Measurements from ENCODE around the gene SLC17A4. TPM values are rescaled to one million over a fixed set of nuclear protein-coding genes. Genes with fewer than 3 reads are reported as not detected.

Gene SLC17A4
- total RNA-seq, 2 donors from 2014 or later = not detected

DNA sequence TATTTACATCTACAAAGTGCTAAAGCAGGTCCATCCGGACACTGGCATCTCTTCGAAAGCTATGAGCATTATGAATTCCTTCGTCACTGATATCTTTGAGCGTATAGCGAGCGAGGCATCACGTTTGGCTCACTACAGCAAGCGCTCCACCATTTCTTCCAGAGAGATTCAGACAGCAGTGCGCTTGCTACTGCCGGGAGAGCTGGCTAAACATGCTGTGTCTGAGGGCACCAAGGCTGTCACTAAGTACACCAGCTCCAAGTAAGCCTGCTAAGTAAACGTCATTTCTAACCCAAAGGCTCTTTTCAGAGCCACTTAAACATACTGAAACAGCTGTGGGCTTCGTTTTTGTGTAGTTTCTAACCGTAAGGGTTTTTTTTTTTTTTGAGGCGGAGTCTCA lies 27.5 kb upstream of the SLC17A4 start:
- Mint-ChIP-seq H3K9me3 (no peaks in the 10 kb centered on the region), H3K4me3 (no peak overlapping the region), H3K4me1 (peaks cover 7% of the 10 kb centered on the region), H3K27ac (no peak overlapping the region), H3K36me3 (ENCODE audit: low read depth) (no peaks in the 10 kb centered on the region), H3K27me3 (ENCODE audit: insufficient read depth) (peaks cover 42% of the 10 kb centered on the region)
- no peak overlapping the region for H3K9ac ChIP-seq (ENCODE audit: extremely low read depth, low read length, poor library complexity, severe bottlenecking)
- peaks cover 8% of the 10 kb centered on the region for H3K27me3 ChIP-seq (ENCODE audit: control insufficient read depth, insufficient read depth, low read length, poor library complexity, severe bottlenecking)
- H3K27ac ChIP-seq (ENCODE audit: low read depth, low read length) = no peak overlapping the region
- H3K36me3 ChIP-seq (ENCODE audit: control insufficient read depth, insufficient read depth, low read length) = no peaks in the 10 kb centered on the region
- TF ChIP-seq CTCF (conservative IDR thresholded peaks at IDR 0.05) = no peak
- no peaks in the 10 kb centered on the region for H3K9me3 ChIP-seq (ENCODE audit: control insufficient read depth, low read length)
- 93 to 94% methylated on average over 14 of the region's 14 CpGs for WGBS, 2 experiments (ENCODE audit: insufficient coverage in 1 of 2, insufficient read length in 1 of 2)
- H3K4me3 ChIP-seq (ENCODE audit: low read length) = no peak overlapping the region
- no peak for DNase-seq
- H3K4me1 ChIP-seq (ENCODE audit: control insufficient read depth, insufficient read depth, low read length) = peaks cover 3% of the 10 kb centered on the region

DNA sequence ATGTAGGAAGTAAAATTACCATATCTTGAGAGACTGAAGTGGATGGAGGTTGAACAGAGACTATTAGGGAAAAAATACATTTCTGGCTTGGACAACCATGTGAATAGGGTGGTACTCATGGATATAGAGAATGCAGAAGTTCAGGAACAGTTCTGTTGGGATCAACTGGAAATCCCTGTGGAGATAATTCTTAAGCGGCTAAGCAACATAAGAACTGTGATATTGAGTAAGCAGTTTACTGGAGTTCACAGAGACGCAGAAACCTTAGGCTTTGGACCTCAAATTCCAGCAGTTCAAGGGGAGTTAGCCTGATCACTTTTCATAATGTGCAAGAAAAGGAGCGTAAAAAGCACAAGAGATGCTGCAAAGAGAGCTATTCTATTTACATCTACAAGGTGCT lies 23.6 kb upstream of the SLC17A4 start:
- peaks cover 7% of the 10 kb centered on the region for H3K4me1 Mint-ChIP-seq
- 92 to 94% methylated on average over 2 to 3 of the region's 3 CpGs for WGBS, 2 experiments (ENCODE audit: insufficient coverage in 1 of 2, insufficient read length in 1 of 2)
- DNase-seq = no peak
- TF ChIP-seq CTCF (conservative IDR thresholded peaks at IDR 0.05) = no peak
- Histone ChIP-seq H3K9ac (ENCODE audit: extremely low read depth, low read length, poor library complexity, severe bottlenecking) (no peak overlapping the region), H3K27ac (ENCODE audit: low read depth, low read length) (no peak overlapping the region), H3K9me3 (ENCODE audit: control insufficient read depth, low read length) (no peaks in the 10 kb centered on the region), H3K36me3 (ENCODE audit: control insufficient read depth, insufficient read depth, low read length) (no peaks in the 10 kb centered on the region), H3K4me1 (ENCODE audit: control insufficient read depth, insufficient read depth, low read length) (peaks cover 3% of the 10 kb centered on the region), H3K4me3 (ENCODE audit: low read length) (no peak overlapping the region), H3K27me3 (ENCODE audit: control insufficient read depth, insufficient read depth, low read length, poor library complexity, severe bottlenecking) (peaks cover 8% of the 10 kb centered on the region)
- H3K9me3 Mint-ChIP-seq = peaks cover 5% of the 10 kb centered on the region
- no peak overlapping the region for H3K27ac Mint-ChIP-seq
- H3K27me3 Mint-ChIP-seq (ENCODE audit: insufficient read depth) = peaks cover 51% of the 10 kb centered on the region
- H3K36me3 Mint-ChIP-seq (ENCODE audit: low read depth) = no peaks in the 10 kb centered on the region
- H3K4me3 Mint-ChIP-seq = no peak overlapping the region

GRCh38 chr6:25731721-25732120 lies 22.8 kb upstream of the SLC17A4 start:
- Mint-ChIP-seq H3K27me3 (ENCODE audit: insufficient read depth) (peaks cover 47% of the 10 kb centered on the region), H3K27ac (no peak overlapping the region), H3K9me3 (peaks cover 12% of the 10 kb centered on the region), H3K4me3 (no peak overlapping the region), H3K36me3 (ENCODE audit: low read depth) (no peaks in the 10 kb centered on the region), H3K4me1 (peaks cover 7% of the 10 kb centered on the region)
- Histone ChIP-seq H3K27ac (ENCODE audit: low read depth, low read length) (no peak overlapping the region), H3K9ac (ENCODE audit: extremely low read depth, low read length, poor library complexity, severe bottlenecking) (no peak overlapping the region), H3K4me1 (ENCODE audit: control insufficient read depth, insufficient read depth, low read length) (peaks cover 3% of the 10 kb centered on the region), H3K36me3 (ENCODE audit: control insufficient read depth, insufficient read depth, low read length) (no peaks in the 10 kb centered on the region), H3K4me3 (ENCODE audit: low read length) (no peak overlapping the region), H3K27me3 (ENCODE audit: control insufficient read depth, insufficient read depth, low read length, poor library complexity, severe bottlenecking) (peaks cover 8% of the 10 kb centered on the region), H3K9me3 (ENCODE audit: control insufficient read depth, low read length) (peaks cover 7% of the 10 kb centered on the region)
- no peak for DNase-seq
- no peak for TF ChIP-seq CTCF (conservative IDR thresholded peaks at IDR 0.05)
- WGBS, 2 experiments (ENCODE audit: insufficient coverage in 1 of 2, insufficient read length in 1 of 2) = 96 to 99% methylated on average over 8 to 15 of the region's 15 CpGs
